ENCODE measurements around the gene TIPIN.

TIPIN gene

DNA sequence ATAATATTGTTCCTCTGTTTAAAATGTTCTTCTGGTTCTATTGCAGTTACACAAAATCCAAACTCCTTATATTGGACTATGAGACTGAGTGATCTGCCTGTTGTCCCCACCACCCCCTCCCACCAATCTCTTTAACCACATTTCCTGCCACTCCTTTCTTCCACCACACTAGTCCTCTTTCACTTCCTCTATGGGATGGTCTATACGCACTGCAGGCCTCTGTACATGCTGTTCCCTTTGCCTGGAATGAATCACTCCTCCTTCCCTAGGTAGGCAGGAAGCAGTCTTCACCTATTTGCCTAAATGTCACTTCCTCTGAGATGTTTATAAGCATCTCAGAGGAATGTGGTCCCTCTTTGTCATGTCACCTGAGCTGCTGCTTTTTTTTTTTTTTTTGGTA is 34.2 kb upstream of the TIPIN start:
- H3K4me3 ChIP-seq (ENCODE audit: low read depth, low read length) = no peak overlapping the region
- DNase-seq (ENCODE audit: low read depth) = peak; percentile 73
- TF ChIP-seq, protein P1, sequence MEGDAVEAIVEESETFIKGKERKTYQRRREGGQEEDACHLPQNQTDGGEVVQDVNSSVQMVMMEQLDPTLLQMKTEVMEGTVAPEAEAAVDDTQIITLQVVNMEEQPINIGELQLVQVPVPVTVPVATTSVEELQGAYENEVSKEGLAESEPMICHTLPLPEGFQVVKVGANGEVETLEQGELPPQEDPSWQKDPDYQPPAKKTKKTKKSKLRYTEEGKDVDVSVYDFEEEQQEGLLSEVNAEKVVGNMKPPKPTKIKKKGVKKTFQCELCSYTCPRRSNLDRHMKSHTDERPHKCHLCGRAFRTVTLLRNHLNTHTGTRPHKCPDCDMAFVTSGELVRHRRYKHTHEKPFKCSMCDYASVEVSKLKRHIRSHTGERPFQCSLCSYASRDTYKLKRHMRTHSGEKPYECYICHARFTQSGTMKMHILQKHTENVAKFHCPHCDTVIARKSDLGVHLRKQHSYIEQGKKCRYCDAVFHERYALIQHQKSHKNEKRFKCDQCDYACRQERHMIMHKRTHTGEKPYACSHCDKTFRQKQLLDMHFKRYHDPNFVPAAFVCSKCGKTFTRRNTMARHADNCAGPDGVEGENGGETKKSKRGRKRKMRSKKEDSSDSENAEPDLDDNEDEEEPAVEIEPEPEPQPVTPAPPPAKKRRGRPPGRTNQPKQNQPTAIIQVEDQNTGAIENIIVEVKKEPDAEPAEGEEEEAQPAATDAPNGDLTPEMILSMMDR (IDR thresholded peaks at IDR 0.05; ENCODE audit: low read depth, low read length, missing control alignments) = no peak

DNA sequence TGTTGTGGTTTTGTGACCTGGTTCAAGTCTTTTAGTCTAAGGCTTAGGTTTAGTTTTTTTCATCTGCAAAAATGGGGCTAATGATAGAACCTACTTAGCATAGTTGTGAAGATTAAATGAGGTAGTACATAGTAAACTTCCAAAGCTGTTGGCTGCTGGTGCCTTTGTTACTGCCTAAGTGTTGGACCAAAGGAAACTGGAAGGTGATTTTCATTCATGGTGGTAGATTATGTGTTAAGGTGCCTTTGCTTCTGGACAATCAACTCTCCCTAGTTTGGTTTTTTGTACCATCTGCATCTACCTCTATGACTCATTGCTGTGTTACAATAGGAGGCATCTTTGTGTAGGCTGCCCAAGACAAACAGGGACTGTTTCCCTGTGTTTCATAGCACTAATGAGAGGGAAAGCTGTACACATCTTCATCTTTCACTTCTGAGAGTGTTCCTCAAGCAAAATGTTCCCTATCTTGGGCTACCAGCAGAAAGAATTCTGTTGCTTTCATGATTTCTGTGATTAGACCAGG is 33.4 kb upstream of the TIPIN start:
- DNase-seq (ENCODE audit: low read depth) = no peak
- TF ChIP-seq, protein P1 (IDR thresholded peaks at IDR 0.05; ENCODE audit: low read depth, low read length, missing control alignments) = no peak
- peak overlapping the region; percentile 5; the same call in 1 of the 2 replicates for H3K4me3 ChIP-seq (ENCODE audit: low read depth, low read length)

DNA sequence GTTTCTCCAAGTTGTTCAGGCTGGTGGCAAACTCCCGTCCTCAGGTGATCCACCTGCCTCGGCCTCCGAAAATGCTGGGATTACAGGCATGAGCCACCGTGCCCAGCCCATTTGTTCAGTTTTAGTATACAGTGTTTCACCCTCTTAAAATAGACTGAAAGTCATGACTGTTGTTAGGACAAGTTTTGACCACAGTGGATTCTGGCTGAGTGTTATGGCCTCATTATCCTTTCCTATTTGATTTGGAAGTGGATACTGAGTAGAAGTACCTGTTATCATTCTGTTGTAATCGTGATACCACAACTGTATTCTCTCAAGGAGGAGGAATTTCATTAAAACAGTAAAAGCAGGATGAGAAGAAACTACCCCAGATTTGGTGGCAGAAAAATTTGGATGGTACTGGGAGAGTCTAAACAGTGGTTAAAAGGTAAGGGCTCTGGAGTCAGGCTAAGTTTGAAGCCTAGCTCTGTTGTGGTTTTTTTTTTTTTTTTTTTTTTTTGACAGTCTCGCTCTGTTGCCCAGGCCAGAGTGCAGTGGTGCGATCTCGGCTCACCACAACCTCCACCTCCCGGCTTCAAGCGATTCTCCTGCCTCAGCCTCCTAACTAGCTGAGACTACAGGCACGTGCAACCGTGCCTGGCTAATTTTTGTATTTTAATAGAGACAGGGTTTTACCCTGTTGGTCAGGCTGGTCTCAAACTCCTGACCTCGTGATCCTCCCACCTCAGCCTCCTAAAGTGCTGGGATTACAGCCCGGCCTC is 32.8 kb upstream of the TIPIN start:
- H3K4me3 ChIP-seq (ENCODE audit: low read depth, low read length) = peak overlapping the region; percentile 74
- no peak for DNase-seq (ENCODE audit: low read depth)
- TF ChIP-seq, protein P1 (IDR thresholded peaks at IDR 0.05; ENCODE audit: low read depth, low read length, missing control alignments) = no peak

DNA sequence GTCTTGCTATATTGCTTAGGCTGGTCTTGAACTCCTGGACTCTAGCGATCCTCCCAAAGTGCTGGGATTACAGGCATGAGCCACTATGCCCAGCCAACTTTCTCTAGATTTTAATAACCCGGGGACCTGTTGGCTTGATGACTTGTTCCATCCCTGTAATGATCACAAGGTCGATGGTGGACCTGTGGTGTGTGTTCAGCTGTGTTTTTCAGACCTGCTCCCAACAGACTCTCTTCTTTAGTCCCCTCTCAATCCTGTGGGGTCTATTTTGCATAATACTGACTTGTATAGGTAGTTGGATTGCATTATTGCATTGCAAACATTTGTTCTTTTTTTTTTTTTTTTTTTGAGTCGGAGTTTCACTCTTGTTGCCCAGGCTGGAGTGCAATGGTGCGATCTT is 32.1 kb upstream of the TIPIN start:
- peak overlapping the region; percentile 74 for H3K4me3 ChIP-seq (ENCODE audit: low read depth, low read length)
- TF ChIP-seq, protein P1 (IDR thresholded peaks at IDR 0.05; ENCODE audit: low read depth, low read length, missing control alignments) = no peak
- DNase-seq (ENCODE audit: low read depth) = no peak

DNA sequence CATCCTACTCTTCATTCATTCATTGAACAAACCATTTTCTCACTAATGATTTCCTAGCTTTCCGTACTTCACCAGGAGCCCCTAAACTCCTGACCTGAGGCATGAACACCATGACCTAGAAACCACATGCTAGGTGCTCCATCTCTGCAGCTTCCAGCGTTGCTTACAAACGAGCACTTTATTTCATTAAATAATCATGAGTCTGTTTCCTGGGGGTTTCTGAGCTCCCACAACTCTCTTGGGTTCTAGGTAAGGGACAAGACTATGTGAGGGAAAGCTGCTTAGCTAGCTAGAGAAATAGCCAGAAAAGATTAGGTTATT is 31.5 kb upstream of the TIPIN start:
- peak overlapping the region; percentile 74 for H3K4me3 ChIP-seq (ENCODE audit: low read depth, low read length)
- DNase-seq (ENCODE audit: low read depth) = no peak
- TF ChIP-seq, protein P1 (IDR thresholded peaks at IDR 0.05; ENCODE audit: low read depth, low read length, missing control alignments) = no peak

DNA sequence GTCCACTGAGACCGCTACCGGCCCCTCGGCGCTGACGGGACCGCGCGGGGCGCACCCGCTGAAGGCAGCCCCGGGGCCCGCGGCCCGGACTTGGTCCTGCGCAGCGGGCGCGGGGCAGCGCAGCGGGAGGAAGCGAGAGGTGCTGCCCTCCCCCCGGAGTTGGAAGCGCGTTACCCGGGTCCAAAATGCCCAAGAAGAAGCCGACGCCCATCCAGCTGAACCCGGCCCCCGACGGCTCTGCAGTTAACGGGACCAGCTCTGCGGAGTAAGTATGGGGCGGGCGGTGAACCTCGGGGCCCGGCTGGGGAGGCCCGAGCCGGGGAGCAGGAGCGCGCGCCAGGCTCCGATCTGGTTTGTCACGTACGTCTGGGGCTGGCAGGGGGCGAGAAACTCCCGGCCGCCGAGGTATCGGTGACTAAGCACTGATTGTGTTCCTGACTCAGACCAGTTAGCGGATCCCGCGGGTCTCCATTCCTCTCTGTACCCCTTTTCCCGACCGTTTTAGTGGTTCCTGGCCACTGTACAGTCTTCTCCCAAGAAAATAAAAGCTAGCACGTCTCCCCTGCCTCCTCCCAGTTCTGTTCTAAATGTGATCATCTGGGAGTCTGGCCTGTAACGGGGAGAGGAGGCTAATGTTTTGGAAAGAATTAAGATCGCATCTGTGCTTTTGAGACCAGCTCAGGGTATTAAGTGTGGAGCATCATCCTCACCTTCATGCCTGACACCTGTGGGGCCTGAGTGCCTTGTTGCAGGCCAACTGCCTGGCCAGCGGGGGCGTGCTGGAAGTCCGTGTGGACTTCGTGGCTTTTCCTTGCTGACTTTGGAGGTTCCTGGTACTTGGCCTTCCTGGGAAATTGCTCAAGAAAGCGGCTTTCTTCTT is 30.9 kb upstream of the TIPIN start:
- DNase-seq (ENCODE audit: low read depth) = no peak
- TF ChIP-seq, protein P1 (IDR thresholded peaks at IDR 0.05; ENCODE audit: low read depth, low read length, missing control alignments) = peak; percentile 56

More for the DNA sequence above, 30.9 kb upstream of the TIPIN start:
- peak overlapping the region; percentile 74 for H3K4me3 ChIP-seq (ENCODE audit: low read depth, low read length)

Measured in GM12864 (cell line).